OCI-LY7 (cell line): ENCODE measurements around the gene CTNNBL1.

ENCODE experiments used
- EZH2phosphoT487 ChIP-seq: fragments of 200-600 bp; sonication (generic); IDR thresholded peaks from 2 replicates; pipeline ENCODE4 v1.6.1; 2018; ENCODE audit warnings: low read depth, borderline replicate concordance, mild to moderate bottlenecking, mixed run types, antibody characterized with exemption, low read length, moderate library complexity, mixed read lengths
- TF ChIP-seq, protein P1 (sequence below): fragments of 200-600 bp; sonication (generic); conservative IDR thresholded peaks from 2 replicates; pipeline ENCODE4 v1.5.1; 2014; ENCODE audit warnings: mild to moderate bottlenecking, antibody characterized with exemption, low read length, moderate library complexity, mixed read lengths

DNA sequence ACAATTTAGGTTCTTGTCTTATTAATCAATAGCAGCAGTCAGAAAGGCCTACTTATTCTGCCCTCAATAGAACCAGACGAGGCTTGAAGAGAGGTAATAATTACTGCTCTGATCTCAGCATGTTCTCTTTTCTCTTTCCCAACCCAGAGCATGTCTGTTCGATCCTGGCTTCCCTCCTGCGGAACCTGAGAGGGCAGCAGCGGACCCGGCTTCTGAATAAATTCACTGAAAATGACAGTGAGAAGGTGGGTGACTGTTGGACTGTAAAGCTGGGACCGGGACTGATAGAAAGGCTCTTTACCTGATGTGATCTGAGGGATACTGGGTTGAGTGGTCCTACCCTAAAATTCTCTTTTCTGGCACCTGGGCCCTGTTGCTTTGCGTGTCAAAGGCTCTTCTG, 146.1 kb downstream of the CTNNBL1 start:
- TF ChIP-seq, protein P1, sequence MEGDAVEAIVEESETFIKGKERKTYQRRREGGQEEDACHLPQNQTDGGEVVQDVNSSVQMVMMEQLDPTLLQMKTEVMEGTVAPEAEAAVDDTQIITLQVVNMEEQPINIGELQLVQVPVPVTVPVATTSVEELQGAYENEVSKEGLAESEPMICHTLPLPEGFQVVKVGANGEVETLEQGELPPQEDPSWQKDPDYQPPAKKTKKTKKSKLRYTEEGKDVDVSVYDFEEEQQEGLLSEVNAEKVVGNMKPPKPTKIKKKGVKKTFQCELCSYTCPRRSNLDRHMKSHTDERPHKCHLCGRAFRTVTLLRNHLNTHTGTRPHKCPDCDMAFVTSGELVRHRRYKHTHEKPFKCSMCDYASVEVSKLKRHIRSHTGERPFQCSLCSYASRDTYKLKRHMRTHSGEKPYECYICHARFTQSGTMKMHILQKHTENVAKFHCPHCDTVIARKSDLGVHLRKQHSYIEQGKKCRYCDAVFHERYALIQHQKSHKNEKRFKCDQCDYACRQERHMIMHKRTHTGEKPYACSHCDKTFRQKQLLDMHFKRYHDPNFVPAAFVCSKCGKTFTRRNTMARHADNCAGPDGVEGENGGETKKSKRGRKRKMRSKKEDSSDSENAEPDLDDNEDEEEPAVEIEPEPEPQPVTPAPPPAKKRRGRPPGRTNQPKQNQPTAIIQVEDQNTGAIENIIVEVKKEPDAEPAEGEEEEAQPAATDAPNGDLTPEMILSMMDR, result no peak
- TF ChIP-seq EZH2phosphoT487, result no peak
